ENCODE data around the gene CALR.
"Not testable (repeated sequence)": the region's sequence is repeated elsewhere in the genome, so short reads cannot be mapped to it uniquely, and the experiment has no call there.

The CALR gene

GRCh38 chr19:12953799-12954611 is 15.6 kb downstream of the CALR start:
- DNase-seq, result no peak

DNA sequence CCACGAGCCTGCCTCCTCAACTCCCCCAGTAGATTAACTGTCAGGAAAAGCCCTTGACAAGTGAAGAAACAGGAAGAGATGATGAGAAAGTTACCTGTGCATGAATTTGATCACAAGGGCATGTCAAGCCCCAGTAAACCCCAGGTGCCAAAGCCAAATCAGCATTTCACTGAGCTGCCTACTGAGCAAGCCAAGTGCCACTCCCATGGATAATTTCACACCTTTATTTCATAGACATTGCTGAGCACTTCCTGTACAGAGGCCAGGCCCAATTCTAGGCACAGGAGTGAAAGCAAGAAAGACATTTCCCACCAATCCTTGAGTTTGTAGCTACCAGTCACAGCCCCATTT is 16.2 kb downstream of the CALR start:
- no peak for DNase-seq

DNA sequence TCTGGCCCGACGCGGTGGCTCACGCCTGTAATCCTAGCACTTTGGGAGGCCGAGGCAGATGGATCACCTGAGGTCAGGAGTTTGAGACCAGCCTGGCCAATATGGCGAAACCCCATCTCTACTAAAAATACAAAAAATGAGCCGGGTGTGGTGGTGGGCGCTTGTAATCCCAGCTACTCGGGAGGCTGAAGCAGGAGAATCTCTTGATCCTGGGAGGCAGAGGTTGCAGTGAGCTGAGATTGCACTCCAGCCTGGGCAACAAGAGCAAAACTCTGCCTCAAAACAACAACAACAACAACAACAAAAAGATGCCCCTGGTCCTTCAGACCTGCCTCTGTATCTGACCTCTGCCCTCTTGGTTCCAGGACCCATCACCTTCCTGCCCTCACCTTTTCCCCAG is 17.2 kb downstream of the CALR start:
- DNase-seq, result not testable (repeated sequence)

GRCh38 chr19:12955996-12956395 is 17.6 kb downstream of the CALR start:
- DNase-seq, result no peak

GRCh38 chr19:12956446-12957388 is 18.3 kb downstream of the CALR start, which contains the start of gene GADD45GIP1:
GADD45GIP1 (minus strand) TSS chr19:12957223; CDS start chr19:12957212, 11 bp downstream.
- peak; percentile 84 for DNase-seq

DNA sequence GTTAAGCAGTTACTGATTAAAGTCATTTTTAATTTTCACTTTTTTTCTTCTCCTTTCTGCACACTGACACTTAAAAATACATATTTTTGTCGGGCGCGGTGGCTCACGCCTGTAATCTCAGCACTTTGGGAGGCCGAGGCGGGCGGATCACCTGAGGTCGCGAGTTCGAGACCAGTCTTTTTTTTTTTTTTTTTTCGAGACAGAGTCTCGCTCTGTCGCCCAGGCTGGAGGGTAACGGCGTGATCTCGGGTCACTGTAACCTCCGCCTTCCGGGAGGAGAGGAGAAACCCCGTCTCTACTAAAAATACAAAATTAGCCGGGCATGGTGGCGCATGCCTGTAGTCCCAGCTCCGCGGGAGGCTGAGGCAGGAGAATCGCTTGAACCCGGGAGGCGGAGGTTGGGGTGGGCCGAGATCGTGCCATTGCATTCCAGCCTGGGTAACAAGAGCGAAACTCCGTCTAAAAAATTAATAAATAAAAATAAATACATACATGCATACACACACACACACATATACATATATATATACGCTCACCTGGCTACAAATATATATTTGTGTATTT is 19.1 kb downstream of the CALR start:
- not testable (repeated sequence) for DNase-seq

GRCh38 chr19:12959481-12959880 is 21.1 kb downstream of the CALR start:
- no peak for DNase-seq

DNA sequence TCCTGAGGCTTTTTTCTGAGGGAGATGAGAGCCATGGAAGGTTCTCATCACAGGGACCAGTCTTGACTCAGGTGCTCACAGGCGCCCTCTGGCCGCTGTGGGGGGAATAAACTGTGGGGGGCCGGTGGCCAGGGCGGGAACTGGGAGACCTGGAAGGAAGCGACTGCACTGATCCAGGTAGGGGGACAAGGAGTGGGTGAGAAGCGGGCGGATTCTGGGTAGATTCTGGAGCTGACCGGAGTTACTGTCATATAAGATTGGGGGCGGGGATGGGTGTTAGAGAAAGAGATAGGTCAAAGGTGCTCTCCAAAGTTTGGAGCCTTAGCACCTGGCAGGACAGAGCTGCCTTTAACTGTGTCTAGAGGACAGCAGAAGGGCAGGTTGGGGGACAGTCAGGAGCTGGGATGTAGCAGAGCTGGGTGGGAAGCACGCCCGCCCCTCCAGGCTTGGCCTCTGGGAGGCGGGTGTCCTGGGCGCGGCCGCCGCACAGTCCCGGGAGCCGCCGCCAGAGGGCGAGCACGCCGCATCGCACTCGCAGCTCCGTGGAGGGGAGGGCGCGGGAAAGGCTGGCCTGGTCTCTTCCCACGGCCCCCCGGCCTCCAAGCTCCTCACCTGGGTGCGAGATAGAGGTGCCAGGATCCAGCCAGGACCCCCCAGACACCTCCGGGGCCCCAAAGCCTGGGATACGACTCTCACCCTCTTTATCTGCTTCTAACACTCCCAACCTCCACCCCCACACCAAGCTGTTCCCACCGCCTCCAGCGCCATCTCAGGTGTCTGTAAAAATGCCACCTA is 26.8 kb downstream of the CALR start:
- peak; percentile 73 for DNase-seq

DNA sequence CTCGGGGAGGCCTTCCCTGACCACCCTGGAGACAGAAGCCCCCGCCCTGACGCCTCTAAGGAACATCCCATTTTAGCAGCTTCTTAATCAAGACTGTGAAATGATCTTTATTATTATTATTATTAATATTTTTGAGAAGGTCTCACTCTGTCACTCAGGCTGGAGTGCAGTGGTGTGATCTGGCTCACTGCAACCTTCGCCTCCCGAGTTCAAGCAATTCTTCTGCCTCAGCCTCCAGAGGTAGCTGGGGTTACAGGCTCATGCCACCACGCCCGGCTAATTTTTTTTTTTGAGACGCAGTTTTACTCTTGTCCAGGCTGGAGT is 27.4 kb downstream of the CALR start:
- DNase-seq, result no peak

- no peak for DNase-seq
These were observed 29.5 kb downstream of the CALR start for GRCh38 chr19:12967907-12968306.

GRCh38 chr19:12969292-12969988 is 31.0 kb downstream of the CALR start, which contains the start of gene DAND5:
DAND5 (plus strand) TSS chr19:12969576; CDS start chr19:12969661, 85 bp downstream.
- no peak for DNase-seq

DNA sequence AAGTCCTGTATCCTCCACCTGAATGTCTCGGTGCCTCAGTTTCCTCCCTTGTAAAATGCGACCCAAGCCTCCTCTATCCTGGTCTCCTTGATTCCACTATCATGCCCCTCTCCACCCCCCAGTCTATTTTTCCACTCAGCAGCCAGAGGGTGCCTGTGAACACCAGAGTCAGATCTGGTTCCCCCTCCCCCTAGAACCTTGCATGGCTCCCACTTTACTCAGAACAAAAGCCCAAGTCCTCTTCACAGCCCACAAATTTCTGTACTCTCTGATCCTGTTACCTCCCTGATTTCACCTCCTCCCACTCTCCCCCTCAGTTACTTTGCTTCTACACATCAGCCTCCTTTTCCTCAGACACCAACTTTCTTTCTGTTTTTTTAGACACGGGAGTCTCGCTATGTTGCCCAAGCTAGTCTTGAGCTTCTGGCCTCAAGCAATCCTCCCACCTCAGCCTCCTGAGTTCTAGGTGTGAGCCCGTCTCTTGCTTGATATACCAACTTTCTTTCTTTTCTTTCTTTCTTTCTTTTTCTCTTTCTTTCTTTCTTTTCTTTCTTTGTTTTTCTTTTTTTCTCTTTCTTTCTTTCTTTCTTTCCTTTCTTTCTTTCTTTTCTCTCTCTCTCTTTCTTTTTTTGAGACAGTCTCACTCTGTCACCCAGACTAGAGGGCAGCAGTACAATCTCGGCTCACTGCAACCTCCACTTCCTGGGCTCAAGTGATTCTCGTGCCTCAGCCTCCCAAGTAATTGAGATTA is 31.8 kb downstream of the CALR start:
- DNase-seq, result no peak

DNA sequence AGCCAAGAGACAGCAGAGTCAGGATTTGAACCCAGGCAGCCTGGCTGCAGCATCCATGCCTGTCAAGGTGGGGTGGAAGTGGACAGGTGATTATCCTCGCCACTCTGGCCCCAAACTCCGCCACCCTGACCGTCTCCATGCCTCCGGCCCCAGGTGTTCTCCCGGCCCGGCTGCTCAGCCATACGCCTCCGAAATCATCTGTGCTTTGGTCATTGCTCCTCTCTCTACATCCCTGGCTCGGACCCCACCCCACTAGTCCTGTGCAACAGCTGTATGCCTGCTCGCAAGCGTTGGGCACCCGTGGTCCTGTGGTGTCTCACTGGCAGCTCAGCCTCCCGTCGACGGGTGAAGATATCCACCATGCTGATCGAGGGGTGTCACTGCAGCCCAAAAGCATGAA is 34.8 kb downstream of the CALR start:
- no peak for DNase-seq

GRCh38 chr19:12974301-12975220 is 36.2 kb downstream of the CALR start:
- DNase-seq, result no peak

DNA sequence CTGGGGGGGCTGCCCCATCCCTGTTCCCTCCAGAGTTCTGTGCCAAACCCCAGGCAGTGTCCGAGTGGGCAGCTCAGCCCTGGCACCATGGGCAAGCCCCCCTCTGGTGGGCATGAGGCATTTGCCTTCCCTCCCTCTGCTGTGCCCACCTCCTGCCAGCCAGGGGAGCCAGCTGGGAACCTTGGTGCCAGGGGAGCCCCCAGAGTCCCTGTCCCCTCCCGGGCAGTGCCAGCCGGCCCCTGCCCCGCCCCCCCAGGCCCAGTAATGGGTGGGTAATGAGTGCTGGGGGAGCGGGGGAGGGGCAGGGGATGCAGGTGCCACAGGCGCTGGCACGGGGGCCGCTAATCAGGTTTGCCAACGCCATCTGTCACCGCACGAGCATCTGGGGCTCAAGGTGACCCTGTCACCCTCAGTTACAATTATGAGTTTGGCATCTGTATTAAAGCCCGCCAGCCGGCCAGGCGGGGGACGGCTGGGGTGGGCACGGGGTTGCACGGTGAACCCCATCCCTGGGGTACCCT is 36.9 kb downstream of the CALR start:
- DNase-seq, result no peak

- DNase-seq, result not testable (repeated sequence)
These were observed 37.7 kb downstream of the CALR start for GRCh38 chr19:12976109-12976508.

DNA sequence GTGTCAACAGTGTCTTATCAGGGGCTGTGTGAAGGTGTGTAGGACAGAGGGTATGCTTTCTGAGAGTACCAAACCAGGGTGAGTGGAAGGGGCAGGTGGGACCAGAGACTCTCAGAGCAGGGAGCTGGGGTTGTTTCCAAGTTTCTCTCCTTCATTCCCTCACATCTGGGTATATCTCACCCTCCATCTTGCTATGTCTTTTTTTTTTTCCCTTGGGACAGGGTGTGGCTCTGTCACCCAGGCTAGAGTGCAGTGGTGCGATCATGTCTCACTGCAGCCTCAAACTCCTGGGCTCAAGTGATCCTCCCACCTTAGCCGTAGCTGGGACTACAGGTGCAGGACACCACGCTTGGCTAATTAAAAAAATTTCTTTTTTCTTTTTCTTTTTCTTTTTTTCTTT is 41.6 kb downstream of the CALR start:
- DNase-seq, result no peak

DNA sequence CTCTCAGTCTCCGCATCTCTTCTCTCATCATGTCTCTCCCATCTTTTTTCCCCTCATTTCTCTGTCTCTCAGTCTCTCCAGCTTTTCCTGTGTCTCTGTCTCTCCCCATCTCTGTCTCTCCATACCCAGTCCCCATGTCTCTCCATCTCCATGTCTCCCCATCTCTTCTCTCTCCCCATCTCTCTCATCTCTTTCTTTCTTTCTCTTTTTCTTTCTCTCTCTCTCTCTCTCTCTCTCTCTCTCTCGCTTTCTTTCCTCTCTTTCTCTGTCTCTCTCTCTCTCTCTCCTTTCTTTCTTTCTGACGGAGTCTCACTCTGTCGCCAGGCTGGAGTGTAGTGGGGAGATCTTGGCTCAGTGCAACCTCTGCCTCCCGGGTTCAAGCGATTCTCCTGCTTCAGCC is 44.2 kb downstream of the CALR start:
- no peak for DNase-seq

GRCh38 chr19:12983091-12983490 is 44.7 kb downstream of the CALR start:
- no peak for DNase-seq
